Stimulated activated CD8-positive, alpha-beta memory T cell treated with anti-CD3 and anti-CD28 coated beads, Interleukin-7, amount 100 ng/mL, for 48 hours (primary cell): ENCODE data around the gene ZDHHC12.
"Not testable (repeated sequence)": the region's sequence is repeated elsewhere in the genome, so short reads cannot be mapped to it uniquely, and the experiment has no call there.

Source experiments
- DNase-seq, 2 donors: peaks; one replicate each; pipeline ENCODE4 v3.0.0-alpha.2; 2020; ENCODE audit warnings: low read depth in 1 of 2; ENCODE audit errors: extremely low read depth in 1 of 2

The ZDHHC12 gene

DNA sequence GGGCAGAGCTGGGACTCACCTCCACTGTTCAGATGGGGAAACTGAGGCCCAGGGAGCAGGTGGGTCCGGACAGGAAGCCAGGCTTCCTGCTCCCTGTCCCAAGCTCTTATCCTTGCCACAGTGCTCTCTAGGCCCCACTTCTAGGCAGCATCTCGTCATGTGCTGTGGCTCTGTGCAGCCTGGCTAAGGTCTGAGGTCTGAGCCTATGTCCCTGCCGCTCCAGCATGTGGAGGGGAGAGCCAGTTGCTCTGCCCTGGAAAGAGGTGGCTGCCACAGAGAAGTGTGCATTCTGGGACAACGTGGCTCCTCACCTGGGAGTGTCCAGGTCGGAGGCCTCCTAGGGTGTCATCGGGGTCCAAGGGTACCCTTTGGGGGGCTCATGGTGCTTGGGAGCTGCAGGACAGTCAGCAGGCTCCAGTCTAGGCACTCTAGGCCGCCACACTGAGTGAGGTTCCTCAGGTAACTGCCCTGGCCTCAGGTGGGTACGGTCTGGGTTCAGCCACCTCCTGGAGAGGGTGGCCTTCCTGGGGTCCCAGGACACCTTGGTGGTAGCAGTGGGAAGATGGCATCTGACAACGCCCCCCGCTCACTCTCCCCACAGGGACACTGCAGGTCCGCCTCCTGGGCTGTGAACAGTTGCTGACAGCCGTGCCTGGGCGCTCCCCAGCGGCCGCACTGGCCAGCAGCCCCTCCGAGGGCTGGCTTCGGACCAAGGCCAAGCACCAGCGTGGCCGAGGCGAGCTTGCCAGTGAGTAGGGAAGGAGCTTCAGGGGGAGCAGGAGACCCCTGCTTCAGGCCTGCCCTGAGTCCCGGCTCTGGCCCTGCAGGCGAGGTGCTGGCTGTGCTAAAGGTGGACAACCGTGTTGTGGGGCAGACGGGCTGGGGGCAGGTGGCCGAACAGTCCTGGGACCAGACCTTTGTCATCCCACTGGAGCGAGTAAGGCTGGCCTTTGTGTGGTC, 11.2 kb downstream of the ZDHHC12 start:
- no peak for DNase-seq

DNA sequence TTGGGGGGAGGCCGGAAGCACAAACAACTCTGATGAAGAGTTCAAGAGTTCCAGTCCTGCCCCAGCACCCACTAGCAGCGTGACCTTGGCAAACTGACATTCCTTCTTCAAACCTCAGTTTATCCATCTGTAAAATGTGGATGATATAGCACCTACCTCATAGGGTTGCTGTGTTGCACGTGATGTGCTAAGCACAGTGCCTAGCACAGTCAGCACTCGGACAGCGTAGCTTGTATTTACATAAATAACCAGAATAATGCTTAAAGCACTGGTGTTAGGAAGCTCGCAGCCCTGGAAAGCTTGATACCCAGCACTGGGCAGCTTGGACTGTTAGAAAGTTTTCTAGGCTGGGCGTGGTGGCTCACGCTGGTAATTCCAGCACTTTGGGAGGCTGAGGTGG, 16.5 kb downstream of the ZDHHC12 start:
- DNase-seq, result no peak

DNA sequence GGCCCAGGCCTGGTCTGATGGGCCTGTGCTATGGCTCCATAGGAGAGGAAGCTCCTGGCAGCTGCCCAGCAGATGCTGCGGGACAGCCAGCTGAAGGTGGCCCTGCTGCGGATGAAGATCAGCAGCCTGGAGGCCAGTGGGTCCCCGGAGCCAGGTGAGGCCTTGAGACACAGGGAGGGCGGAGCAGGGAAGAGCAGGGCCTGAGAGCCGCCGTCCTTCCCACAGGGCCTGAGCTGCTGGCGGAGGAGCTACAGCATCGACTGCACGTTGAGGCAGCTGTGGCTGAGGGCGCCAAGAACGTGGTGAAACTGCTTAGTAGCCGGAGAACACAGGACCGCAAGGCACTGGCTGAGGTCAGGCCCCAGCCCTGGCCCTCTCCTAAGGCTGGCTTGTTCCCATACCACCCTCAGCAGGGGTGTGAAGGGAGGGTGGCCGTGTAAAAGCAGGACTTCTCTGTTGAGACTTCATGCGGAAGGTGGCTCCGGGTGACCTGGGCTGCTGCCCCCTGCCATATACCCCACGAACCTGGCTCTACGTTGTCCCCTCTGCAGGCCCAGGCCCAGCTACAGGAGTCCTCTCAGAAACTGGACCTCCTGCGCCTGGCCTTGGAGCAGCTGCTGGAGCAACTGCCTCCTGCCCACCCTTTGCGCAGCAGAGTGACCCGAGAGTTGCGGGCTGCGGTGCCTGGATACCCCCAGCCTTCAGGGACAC, 17.1 kb downstream of the ZDHHC12 start:
- DNase-seq, result no peak

DNA sequence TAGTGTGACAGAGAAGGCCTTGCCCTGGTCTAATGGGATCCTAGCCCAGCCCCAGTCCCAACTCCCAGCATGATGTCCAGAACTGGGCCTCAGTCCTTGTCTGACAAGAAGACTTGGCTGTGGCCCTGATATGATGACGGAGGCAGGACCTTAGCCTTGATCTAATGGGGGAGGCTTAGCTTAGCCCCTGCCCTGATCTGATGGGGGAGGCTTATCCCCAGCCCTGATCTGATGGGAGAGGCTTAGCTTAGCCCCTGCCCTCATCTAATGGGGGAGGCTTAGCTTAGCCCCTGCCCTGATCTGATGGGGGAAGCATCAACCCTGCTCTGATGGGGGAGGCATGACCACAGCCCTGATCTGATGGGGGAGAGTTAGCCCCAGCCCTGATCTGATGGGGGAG, 17.9 kb downstream of the ZDHHC12 start:
- DNase-seq, result no peak

DNA sequence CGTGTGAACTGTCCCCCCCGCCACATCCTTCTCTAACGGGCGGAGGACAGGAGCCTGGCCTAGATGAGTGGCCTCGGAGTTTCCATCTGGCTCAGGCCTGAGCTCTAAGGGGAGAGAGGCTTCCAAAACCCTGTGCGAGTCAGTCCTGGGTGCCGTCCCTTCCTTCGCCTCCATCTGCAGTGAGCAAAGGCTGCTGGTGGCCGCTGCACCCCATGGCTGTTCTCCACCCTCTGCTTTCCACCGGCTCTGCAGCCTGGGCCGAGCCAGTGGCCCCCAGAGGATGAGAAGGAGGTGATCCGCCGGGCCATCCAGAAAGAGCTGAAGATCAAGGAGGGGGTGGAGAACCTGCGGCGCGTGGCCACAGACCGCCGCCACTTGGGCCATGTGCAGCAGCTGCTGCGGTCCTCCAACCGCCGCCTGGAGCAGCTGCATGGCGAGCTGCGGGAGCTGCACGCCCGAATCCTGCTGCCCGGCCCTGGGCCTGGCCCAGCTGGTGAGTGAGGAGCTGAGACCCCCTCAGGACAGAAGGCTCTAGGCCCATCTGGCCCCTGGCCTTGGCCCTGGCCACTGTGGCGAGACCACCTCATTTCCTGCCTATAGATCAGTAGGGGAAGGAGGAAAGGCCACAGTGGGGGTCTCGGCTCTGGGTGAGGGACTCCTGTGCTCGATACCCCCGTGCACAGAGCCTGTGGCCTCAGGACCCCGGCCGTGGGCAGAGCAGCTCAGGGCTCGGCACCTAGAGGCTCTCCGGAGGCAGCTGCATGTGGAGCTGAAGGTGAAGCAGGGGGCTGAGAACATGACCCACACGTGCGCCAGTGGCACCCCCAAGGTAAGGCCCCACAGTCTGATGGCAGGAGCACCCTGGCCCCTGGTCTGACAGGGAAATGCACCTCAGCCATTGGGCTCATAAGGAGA, 18.6 kb downstream of the ZDHHC12 start:
- DNase-seq, result no peak

DNA sequence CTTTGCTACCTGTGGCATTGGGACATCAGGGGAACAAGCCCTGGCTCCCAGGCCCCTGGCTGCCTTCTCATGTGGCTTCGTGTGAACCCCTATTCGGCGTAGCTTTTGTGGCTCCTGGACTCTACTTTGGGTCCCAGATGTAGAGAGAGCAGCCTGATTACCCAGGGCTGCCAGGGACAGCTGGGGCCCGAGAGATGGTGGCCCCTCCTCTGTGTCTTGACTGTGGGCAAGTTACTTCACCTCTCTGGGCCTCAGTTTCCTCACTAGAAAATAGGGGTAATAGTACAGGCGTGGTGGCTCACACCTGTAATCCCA, 19.6 kb downstream of the ZDHHC12 start:
- DNase-seq, result no peak

DNA sequence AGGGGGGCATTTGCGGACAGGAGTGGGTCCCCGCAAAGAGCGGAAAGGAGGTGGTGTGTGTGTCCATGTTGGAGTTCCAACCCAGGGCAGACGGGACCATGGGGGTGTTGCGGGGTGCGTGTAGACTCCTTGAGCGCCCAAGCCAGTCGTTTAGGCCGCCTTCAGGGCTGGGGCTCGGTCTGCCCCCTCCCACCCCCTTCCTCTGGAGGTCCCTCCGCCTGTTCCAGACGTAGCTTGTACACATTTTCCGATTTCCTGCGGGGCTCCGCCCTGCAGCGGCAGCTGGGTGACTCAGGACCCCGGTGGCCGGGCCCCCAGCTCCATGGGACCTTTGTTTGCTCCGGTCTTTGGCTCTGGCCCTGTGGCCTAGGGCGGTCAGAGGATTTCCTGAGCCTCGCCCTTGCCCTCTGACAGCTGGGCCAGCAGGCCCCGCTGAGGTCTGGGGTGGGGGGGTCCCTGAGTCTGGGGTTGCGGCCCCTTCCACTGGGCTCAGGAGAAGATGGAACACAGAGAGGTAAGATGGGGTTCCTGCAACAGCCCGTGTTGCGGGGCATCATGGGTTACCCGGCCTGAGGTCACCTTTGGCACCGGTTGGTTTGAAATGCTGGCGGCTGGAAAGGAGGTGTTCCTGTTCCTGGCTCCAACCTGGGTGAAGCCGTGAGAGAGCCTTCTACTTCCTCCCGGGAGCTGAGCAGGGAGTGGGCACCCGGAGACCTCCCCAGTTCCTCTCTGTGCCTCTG, 20.1 kb downstream of the ZDHHC12 start:
- no peak for DNase-seq

DNA sequence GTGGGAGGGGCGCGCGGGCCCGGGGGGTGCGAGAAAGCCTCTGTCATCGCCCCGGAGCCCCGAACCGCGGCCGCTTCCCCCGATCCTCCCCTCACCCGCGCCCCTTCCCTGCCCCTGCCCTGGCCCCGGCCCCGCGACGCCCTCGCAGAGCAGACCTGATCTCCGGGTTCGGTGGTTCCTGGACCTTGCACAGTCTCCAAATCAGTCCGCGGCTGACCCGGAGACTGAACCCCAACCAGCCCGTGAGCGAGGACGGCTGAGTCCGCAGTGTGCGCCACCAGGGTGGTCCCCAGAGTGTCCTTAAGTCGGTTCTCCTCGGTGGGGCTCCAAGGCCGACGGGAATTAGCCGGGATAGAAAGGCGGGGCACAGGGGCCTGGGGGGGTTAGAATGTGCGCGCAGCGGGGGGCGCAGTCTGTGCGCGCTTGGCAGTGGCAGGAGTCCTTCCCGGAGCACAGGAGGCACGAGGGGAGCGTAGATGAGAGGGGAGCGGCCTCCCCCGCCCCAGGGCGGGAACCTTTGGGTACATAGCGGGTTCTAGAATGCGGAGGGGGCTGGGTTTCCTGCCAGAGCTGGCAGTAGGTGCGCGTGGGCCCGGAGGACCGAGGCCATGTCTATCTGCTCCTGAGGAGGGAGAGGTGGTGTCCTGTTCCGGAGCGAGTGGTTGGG, 20.8 kb downstream of the ZDHHC12 start:
- no peak for DNase-seq

DNA sequence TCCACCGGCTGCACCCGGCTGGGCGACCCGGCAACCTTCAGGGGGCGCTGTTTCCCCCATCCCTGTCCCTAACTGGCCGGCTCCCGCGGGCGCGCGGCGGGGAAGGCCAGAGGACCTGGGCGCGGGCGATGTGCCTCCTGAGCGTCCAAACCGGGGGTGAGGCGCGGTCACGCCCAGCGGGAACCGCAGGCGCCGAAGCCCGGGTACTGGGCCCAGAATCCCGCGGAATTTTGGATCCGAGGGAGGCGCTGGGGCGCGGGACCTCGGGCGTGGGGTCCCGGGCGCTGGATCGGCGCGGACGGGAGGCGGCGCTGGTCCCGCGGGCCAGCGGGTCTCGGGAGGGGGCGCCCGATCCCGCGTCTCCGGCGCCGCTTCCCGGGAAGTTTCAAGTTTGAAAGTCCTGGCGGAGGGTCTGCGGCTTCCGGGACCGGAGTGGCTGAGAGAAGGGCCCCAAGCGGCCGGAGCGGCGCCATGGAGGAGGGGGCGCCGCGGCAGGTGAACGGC, 21.4 kb downstream of the ZDHHC12 start, which contains the start of gene PKN3:
TSS of gene PKN3 (plus strand) at position 59 of the 504 bp plus-strand sequence. CDS start at position 472, 413 bp downstream.
- DNase-seq, result peak; percentile 75 to 83

DNA sequence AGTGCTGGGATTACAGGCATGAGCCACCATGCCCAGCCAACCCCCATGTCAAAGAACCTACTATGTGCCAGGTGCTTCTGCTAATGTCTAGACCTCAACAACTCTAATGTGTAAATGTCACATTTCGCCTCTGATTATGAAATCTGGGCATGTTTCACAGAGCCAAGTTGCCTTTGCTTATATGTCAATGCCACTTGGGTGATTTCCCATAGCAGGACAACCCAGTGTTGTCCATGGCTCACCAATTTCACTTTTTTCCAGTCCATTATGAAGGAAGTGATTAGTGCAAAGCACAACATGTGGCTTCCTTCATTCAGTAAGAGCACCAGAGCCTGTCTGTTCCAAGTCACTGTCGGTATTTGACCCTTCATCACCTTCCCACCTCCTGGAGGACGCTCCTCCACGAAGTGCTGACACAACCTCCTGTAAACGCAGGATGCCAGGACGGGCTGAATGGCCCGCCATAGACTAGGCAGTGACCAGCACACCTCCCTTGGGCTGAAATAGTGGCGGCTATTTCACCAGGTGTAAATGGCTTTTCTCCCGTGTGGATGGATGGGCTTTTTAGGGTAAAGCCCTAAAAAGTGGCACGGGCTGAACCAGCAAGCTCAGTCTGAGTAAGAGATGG, 22.6 kb downstream of the ZDHHC12 start:
- DNase-seq, result no peak

DNA sequence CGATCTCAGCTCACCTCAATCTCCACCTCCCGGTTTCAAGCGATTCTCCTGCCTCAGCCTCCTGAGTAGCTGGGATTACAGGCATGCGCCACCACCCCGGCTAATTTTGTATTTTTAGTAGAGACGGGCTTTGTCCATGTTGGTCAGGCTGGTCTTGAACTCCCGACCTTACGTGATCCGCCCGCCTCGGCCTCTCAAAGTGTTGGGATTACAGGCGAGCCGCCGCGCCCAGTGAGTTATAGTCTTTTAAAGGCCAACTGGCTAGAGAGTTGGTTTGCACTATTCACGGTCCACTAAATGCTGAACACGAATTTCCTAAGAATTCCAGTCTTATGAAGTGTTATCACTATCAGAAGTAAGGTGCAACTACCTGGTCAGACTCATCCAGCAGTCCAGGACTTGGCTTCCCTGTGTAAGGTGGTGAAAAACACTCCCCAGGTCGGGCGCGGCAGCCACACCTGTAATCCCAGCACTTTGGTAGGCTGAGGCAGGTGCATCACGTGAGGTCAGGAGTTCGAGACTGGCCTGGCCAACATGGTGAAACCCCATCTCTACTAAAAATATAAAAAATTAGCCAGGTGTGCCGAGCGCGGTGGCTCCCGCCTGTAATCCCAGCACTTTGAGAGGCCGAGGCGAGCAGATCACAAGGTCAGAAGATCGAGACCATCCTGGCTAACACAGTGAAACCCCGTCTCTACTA, 24.7 kb downstream of the ZDHHC12 start:
- DNase-seq, result not testable (repeated sequence)

DNA sequence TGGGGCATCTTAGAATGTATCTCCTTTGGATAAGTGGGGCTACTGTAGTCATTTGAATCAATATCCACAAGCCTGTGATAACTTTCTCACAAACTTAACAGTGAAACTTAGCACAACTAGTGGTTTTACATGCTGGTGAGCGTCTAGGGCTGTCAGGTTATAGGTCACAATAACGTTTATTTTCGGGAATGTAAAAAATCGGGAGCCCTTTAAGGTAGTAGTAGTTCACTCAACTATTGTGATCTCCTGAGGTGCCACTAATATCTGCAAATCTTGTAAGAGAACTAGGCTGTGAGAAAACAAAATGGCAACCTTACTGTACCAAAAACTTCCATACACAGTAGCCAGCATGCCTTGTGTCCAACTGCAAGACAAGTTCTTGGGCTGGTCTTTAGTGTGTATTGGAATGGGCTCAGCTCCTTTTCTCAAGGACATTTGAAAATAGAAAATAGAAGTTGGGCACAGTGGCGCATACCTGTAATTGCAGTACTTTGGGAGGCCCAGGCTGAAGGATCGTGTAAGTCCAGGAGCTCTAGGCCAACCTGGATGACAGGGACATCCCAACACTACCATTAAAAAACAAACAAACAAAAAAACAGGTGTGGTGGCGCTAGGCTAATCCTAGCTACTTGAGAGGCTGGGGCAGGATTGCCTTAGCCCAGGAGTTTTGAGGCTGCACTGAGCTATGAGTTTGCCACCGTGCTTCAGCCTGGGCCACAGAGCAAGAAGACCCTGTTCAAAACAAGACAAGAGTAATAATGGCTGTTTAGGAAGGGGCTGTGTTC, 26.8 kb downstream of the ZDHHC12 start:
- DNase-seq, result no peak

DNA sequence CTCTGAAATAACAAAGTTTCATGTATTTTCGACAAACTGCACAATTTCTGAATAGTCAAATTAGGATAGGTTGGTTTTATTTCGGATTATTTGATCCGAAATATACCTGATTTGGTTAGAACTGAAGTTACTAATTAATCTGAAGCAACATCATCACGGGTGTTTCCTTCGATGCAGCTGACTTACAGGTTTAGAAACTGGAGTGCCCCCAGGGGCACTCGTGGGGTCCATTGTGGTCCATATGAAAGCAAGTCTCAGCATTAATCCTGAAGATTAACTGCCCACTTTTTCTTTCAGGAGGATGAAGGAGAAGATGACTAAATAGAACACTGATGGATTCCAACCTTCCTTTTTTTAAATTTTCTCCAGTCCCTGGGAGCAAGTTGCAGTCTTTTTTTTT, 29.6 kb downstream of the ZDHHC12 start:
- DNase-seq, result no peak

DNA sequence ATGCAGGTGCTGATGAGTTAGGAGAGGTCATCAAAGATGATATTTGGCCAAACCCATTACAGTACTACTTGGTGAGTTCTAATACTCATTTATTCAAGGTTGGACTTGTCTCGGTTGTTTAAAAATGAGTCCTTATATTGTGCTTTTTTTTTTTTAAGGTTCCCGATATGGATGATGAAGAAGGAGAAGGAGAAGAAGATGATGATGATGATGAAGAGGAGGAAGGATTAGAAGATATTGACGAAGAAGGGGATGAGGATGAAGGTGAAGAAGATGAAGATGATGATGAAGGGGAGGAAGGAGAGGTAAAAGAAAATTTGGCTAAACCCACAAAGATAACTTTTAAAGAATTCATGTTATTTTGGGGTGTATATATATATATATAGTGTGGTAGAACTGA, 30.2 kb downstream of the ZDHHC12 start:
- DNase-seq, result not testable (repeated sequence)

DNA sequence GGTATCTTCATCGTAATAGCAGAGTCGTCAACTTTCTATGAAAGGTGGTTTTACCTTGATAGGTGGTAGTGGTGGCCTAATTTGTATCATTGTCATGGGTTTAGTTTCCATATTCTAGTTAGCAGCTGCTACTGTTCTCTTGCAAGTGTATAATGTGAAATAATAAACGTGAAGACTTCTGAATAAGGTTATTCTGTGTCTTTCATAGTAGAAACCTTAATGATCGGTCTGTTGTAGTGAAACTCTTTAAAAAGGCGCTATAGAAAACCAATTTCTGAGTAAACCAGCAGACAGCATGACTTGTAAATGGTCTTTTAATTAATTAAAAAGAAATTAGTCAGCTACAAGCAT, 33.3 kb downstream of the ZDHHC12 start:
- DNase-seq, result no peak

DNA sequence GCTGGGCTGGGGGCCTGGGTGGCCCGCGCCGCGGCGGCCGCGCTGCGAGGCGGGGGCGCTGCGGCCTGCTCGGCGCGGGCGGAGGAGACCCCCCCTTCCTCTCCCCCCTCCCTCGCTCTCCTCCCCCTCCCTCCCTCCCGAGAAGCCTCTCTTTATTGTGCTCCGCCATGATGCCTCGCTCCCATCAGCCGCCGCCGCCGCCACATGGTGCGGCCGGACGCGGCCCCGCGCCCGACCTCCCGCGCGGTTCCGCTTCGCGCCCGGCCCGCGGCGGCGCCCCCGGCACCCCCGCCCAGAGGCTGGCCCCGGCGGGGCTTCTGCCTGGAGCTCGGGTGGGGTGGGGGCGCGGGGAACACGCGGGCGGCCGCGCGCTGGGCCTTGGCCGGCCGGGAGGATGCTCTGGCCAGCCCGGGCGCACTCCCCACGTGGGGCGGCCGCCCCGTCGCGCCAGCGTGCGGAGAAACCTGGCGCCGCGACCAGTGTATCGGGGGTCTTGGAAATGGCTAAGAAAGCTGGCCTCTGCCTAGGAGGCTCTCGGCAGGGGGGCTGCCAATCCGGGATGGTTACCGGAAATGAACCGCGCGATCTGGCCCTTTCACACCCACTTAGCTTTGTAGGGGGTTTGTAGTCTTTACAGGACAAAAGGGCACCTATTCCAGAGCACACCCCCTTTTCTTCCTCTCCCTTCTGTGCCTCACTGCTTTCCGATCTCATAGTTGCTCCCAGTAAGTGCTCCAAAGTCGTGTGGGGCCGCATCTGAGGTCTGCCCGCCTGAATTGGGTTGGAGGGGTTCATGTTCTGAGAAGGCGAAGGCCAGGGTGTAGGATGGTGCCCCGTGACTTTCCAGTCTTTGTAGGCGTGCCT, 33.9 kb downstream of the ZDHHC12 start:
- DNase-seq, result no peak

DNA sequence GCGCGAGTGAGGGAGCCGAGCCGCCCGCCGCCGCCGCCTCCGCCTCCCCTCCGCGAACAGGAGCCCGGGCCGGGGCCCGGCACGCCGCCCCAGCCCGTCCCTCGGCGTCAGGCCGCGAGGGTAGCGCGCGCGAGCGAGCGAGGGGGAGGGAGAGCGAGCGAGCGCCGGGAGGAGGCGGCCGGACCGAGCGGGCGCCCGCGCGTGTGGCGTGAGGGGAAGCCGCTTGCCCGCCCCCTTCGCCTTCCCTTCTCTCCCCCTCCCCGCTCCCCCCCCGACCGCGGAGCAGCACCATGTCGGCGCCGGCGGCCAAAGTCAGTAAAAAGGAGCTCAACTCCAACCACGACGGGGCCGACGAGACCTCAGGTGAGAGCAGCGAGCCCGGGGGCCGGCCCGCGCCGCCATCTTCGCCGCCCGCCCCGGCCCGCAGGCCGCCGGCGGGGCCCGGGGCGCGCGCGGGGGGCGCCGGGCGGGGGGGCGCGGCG, 34.6 kb downstream of the ZDHHC12 start:
- no peak for DNase-seq
